NCI-H748 (cell line): ENCODE results near the gene BTBD1.

Experiments used
- DNase-seq: peaks from one replicate; lab custom pipeline; 2025; ENCODE audit not compliant: unreplicated experiment; lab: John Stamatoyannopoulos, UW

BTBD1 gene

DNA sequence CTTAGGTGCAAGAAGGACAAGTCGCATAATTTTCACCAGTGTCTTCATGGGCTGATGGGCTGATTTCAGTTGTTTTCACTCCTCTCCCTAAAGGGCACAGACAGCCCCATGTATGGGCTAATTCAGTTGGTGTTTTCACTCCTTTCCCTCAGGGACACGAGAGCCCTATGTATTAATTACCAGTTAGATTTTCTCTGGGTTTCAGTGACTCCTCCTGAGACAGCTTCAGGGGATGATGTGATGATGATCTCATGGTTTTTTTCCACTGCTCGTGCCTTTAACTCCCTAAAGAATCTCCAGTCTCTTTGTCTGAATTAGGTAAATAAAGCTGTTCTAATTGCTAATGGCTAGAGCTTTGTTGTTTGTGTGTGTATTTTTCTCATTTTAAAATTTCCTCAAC, 71.1 kb downstream of the BTBD1 start:
- DNase-seq, result no peak

DNA sequence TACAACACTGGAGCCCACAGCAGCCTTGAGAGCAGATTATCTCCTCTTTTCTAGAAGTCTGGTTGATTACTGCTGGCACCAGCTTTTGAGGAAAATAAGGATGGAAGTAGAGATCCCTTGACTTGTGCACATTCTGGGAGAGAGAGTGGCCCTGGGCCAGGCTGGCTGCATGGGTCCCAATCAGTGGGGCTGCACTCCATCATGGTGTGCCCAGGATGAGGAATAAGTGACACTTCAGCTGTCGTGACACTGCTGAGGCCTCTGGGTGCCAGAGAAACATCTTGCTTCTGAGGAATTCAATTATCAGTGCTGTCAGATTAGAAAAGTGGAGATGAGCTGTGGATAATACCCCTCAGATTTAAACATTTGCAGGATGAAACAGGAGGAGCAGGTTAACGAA, 72.0 kb downstream of the BTBD1 start:
- no peak for DNase-seq

DNA sequence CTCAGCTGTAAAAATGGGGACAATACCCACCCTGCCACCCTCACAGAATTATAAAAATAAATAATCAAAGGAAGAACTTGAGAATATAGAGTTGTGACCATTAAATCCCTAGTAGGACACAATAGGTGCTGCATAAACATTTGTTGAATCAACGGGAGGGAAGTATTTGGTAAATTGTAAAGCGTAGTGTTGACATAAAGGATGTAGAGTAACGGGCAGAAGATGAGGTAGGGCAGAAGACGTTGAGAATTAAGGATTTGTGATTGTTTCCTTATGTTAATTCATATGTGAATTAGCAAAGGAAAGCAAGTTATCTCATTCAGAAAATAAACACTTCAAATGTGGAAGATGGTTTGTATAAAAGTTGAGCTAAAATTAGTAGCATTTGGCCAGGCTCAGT, 73.9 kb downstream of the BTBD1 start:
- no peak for DNase-seq

DNA sequence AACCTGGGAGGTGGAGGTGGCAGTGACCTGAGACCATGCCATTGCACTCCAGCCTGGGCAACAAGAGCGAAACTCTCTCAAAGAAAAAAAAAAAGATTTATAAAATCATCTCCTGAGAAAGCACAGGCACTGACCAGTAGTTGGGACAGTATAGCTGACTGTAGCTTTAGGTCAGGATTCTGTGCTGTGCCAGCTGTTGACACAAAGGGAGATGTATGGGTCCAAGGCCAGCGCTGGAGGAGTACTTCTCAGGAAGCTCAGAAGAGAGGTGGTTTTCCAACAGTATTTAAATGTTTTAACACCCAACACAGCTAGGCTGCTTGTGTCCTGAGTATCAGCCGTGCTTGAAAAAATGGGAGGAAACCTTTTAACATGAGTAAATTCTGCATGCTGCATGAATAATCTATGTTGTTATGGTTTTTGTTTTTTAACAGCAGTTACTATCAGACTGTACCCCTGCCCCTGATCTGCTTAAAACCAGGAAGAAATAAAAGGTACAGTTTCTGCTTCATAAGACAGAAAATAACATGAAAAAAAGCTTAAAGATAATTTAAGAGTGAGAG, 74.5 kb downstream of the BTBD1 start:
- no peak for DNase-seq

DNA sequence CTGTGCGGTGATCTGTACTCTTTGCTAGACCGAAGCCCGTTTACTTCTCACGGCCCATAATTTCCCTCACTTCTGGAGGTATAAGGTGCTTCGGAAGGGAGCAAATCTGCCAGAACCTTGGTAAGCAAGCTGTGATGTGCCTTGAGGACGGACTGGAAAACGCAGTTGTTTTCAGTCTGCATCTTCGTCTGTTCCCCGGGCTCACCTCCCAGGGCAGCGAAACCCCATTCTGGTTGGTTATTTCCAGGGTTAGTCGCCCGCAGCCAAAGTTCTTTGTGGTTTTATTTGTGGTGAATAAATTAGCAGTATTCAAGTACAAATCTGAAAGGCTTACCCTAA, 80.6 kb downstream of the BTBD1 start:
- no peak for DNase-seq

DNA sequence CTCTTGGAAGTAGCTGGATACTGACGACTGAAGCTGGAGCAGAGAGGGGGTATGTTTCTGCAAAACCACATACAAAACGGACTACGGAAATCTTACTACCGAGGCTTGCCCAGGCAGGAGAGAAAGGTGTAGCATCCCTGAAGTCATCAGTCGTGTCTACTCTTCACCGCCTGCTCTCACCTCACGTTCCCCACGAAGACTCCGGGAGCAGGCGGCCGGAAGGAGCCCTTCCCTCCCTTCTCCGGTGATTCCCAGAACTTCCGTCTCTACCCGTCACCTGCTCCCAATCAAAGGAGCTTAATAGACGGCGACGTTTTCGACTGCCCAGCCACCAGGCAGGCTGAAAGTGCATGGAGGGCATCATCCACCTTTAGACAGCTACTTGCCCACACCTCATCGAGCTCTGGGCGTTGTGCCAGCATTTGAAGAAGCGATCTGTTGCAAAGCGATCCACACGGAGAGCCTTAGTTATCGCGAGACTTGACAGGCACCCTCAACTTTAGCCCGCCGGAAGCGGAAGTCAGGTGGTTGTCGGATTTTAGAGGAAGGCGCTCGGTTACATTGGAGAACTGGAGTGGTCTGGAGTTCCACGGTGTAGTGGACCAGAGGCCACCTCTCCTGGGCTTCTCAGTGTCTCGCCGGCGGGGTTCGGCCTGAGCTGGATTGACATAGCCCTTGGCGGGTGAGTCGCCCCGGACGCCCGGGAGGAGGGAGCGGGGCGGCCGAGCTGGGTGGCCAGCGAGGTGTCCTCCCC, 81.2 kb downstream of the BTBD1 start, which contains the start of gene RAMAC:
RAMAC (plus strand) TSS at position 523 of the 754 bp plus-strand sequence. CDS start 2,809 bp downstream, outside the sequence.
- DNase-seq, result peak; percentile 92

DNA sequence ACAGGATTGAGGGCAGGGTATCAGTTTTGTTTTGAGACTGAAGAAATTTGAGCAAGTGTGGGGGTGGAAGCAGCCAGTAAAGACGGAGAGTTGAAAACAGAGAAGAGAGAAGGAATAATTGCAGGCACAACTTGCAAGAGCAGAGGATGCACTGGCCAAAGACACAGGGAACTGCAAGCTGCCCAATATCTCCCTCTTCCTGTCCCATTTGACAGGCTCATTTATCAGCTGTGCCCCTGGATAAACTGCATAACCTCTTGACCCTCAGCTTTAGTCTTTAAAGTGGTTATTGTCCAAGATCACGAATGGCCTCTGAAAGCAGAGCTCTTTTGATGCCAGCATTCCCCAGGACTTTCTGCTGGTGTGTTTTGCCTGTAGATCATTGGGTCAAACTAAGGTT, 86.1 kb downstream of the BTBD1 start:
- DNase-seq, result no peak

DNA sequence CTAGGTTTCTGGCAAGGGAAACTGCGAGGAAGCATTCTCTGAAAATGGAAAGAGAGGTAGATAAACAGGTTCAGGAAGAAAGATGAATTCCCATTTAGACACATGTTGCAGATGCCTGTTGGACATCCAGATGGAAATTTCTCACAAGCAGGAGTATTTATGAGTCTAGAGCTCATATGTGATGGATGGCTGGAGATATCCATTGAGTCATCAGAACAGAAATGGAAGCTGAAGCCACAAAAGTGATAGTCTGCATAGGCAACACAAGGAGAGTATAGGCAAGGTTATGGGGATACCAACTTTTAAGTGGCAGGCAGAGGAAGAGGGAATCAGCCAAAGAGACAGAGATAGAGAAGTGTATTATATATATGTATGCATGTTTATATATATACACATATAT, 87.3 kb downstream of the BTBD1 start:
- no peak for DNase-seq

DNA sequence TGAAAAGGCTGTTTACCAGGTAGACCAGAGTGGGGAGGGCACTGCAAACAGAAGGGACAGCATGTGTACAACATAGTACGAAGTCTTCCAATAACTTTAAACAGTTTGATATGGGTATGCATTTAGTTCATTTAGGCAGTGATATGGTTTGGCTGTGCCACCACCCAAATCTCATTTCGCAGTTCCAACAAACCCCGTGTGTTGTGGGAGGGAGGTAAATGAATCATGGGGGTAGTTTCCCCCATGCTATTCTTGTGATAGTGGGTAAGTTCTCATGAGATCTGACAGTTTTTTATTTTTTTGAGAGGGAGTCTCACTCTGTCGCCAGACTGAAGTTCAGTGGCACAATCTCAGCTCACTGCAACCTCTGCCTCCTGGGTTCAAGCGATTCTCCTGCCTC, 88.6 kb downstream of the BTBD1 start:
- no peak for DNase-seq

DNA sequence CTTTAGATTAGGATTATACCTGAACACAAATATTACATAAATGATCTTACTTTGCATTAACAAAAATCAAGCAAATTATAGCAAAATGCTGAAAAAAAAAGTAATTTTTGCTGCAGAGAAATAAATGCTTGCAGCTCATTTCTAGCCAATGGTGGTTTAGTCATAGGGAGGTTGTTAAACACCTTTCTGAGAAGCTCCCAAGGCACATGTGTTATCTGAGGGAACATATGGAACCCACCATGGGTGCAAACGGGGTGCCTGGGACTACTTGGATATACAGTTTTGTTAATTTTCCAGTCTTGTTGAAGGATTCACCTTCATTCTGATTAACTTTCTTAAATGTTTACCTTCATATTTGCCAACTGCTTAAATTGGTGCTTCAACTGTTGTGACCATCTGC, 90.0 kb downstream of the BTBD1 start:
- no peak for DNase-seq

DNA sequence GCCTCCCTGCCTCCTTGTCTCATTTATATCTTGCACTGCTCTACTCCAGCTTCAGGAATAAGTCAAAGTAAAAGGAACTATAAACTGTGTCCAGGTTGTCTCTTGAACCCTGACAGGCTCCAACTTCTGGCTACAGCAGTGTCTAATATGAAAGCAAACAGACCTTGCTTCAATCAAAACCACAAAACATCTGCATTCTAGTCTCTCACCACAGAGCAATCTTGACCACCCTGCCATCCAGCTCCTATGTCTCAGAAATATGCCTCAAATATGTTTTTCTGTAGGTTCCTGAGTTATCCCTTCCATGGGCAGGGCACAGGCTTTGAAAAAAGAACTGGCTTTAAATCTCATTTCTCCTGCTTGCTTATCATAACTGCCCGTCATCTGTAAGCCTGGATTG, 94.1 kb downstream of the BTBD1 start:
- no peak for DNase-seq

DNA sequence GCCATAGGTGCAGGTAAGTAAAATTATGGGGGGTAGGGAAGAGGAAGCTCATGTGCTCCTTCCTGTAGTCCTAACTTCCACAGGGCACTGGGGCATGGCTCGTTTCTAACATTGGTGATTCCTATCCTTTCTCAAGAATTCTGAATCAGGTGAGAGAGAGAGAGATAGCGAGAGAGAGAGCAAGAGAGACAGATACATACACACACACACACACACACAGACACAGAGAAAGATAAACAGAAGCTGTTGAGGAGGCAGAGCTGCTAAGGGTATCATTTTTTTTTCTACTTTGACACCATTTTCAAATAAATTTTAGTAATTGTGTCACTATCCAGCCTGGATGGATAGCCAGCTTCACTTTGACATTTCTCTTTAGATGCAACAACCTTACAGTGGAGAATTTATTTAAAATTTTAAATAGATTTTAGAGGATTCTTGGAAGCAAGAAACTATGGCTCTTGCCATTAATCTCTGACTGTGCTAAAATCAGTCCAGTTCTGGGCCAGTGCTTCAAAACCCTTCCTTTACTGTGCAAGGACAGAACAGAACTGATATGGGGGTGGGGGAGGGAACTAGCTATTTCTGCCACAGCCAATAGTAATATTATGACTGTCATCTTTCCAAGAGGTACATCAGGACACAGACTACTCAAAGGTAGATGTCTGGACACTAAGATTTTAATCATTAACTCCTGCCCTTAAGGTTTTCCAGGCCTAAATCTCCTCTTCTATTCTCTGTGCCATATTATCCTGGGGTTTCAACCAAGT, 95.7 kb downstream of the BTBD1 start:
- DNase-seq, result no peak

DNA sequence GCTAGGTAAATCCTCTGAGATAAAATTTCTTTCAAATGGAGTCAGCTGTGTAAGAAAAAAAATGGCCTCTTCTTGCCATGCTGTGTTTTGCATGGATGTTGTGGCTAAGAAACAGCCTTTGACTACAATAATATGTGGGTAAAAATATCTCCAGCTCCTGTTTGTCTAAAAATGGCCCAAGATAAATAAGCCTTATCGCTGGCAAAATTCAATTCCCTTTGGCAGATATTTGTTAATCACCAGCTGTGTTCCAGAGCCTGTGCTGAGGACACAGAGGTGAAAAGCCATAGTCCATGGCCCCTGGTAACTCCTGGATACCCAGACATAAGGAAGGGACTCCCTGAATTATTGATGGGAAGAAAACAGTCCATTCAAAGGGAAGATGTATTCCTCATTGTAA, 96.4 kb downstream of the BTBD1 start:
- DNase-seq, result no peak

DNA sequence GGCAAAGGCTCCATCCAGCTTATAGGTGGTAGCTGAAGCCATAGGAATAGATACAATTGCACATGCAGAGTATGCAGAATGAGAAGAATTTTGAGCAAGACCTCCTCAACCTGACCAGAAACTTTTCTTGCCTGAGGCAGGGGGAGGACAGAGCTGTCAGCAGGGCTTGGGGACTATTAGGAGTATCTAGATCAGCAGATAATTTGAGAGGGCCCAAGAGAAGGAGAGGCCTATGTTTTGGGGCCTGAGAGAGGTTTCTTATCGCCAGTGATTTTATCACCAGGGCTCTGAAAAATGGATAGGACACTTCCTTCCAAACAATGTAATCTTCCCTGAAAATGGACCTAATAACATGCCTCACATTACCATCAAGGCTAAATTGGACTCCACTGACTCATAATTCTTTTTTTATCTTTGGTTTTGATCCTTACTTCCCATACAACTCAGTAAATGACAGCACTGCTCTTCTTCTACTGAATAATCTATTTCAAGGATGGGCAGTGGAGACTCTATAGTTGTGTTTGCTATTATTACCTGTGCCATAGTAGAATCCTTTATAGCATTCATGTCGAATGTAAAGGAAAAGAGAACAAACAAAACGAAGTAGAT, 96.9 kb downstream of the BTBD1 start:
- no peak for DNase-seq

DNA sequence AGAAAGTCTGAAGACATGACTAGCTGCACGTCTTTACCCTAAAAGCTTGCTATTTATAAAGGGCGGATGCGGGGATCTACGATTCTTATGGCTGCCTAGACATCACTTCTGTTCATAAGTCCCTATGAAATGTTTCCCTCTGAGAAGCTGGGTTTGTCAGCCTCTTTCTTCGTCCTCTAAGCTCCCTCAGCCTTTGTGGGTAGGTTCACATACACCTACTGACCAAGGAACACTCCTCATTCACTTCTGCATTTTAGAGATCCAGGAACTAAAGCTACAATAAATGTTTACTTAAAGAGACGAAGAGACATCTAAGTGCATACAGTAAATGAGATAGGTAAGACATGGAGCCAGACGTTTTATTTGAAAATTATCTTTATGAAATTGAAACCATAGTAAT, 97.7 kb downstream of the BTBD1 start:
- DNase-seq, result no peak

DNA sequence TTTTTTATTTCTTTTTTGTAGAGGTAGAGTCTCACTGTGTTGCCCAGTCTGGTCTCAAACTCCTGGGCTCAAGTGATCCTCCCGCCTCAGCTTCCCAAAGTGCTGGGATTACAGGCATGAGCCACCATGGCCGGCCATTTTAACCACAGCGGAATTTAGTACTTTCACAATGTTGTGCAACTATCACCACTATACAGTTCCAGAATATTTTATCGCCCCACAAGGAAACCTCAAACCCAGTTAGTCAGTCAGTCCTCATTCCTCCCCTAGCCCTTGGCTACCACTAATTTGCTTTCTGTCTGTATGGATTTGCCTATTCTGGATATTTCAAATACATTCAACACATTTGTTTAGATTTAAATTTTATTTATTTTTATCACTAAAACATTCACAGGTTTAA, 99.0 kb downstream of the BTBD1 start:
- DNase-seq, result no peak

DNA sequence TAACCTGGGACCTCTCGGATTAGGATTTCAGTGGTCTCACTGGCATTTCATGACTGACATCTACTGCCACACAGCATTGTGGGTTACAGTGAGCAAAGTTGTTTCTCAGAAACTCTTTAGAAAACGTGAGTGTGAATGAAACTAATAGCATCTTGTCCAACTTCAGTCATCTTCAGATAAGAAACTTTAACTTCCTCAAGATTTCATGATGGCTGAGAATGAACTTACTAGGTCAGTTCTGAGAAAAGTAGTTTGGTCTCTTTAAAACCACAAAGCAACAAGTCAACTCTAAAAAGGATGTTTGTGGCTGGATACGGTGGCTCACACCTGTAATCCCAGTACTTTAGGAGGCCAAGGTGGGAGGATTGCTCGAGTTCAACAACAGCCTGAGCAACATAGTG, 100.4 kb downstream of the BTBD1 start:
- no peak for DNase-seq
